GM12878 (cell line): ENCODE results near the gene NAP1L1. TPM values are rescaled to one million over a fixed set of nuclear protein-coding genes. Genes with fewer than 3 reads are reported as not detected.

ENCODE experiments used
- ATAC-seq: fragments of 200-7000 bp; cut with Tn5 transposase; 3 replicates; pipeline ENCODE4 v1.9.1; 2020; ENCODE audit warnings: mild to moderate bottlenecking, moderate library complexity
- BruUV-seq: library from RNA; stranded (reverse); fragments of 400-500 nt; replicated peaks from 2 replicates; lab custom pipeline; 2021; lab: Mats Ljungman, UMichigan
- CTCF ChIA-PET: fragments of 300-600 bp; sonication (Branson Sonifier 250); formaldehyde crosslinking; extraction: SDS; loops from one replicate; lab custom pipeline; 2021; ENCODE audit warnings: inconsistent platforms; lab: Yijun Ruan, JAX
- POLR2A ChIA-PET: fragments of 350-600 bp; formaldehyde crosslinking; extraction: SDS; loops from one replicate; lab custom pipeline; 2021; ENCODE audit warnings: inconsistent platforms; lab: Charles Lee
- RAD21 ChIA-PET: fragments of 300-600 bp; sonication (Branson Sonifier 250); formaldehyde crosslinking; loops from one replicate; lab custom pipeline; 2023; ENCODE audit warnings: antibody characterized with exemption; ENCODE audit not compliant: unreplicated experiment; lab: Charles Lee
- SMC1A ChIA-PET: fragments of 300-600 bp; sonication (Branson Sonifier 250); formaldehyde crosslinking; loops from one replicate; lab custom pipeline; 2023; ENCODE audit not compliant: unreplicated experiment, uncharacterized antibody; lab: Charles Lee
- DNase-seq: peaks from one replicate; pipeline ENCODE4 v3.0.0-alpha.2; 2011; ENCODE audit warnings: low read depth, low spot score
- FAIRE-seq: peaks from 3 replicates; lab custom pipeline; 2011; peaks lifted over from hg19 to GRCh38; lab: Jason Lieb, UNC
- H2AFZ ChIP-seq: 2 replicates; pipeline ENCODE4 v1.6.0; 2011; ENCODE audit warnings: low read depth, low read length, control low read depth; ENCODE audit not compliant: control insufficient read depth
- H3K27ac ChIP-seq: 2 replicates; pipeline ENCODE4 v1.5.1; 2011; ENCODE audit warnings: control low read depth; ENCODE audit not compliant: control insufficient read depth, insufficient read depth
- H3K27me3 ChIP-seq, 2 experiments: replicated peaks in 1 of 2; 2 replicates each; pipeline versions ENCODE4 v1.6.0 to v1.6.1; 2011; ENCODE audit warnings: low read length in 1 of 2; ENCODE audit not compliant: control insufficient read depth in 2 of 2, insufficient read depth in 2 of 2
- H3K36me3 ChIP-seq, 2 experiments: 2 replicates each; pipeline ENCODE4 v1.5.1; 2011; ENCODE audit warnings: low read length in 1 of 2; ENCODE audit not compliant: control insufficient read depth in 2 of 2, insufficient read depth in 2 of 2
- H3K4me1 ChIP-seq: 2 replicates; pipeline ENCODE4 v1.6.1; 2011; ENCODE audit warnings: mild to moderate bottlenecking, low read length, moderate library complexity, mixed read lengths; ENCODE audit not compliant: control insufficient read depth, insufficient read depth
- H3K4me2 ChIP-seq: 2 replicates; pipeline ENCODE4 v1.6.0; 2011; ENCODE audit warnings: control low read depth; ENCODE audit not compliant: control insufficient read depth, insufficient read depth
- H3K4me3 ChIP-seq: fragments of 200-600 bp; sonication (generic); 2 replicates; pipeline ENCODE4 v1.5.1; 2016
- H3K79me2 ChIP-seq: 2 replicates; pipeline ENCODE4 v1.6.0; 2011; ENCODE audit warnings: low read length; ENCODE audit not compliant: control insufficient read depth, insufficient read depth
- H3K9ac ChIP-seq: 2 replicates; pipeline ENCODE4 v1.8.0; 2011; ENCODE audit warnings: low read length, control low read depth, mixed read lengths; ENCODE audit not compliant: control insufficient read depth, insufficient read depth
- H3K9me3 ChIP-seq: replicated peaks from 3 replicates; pipeline ENCODE4 v1.5.1; 2011; ENCODE audit warnings: mild to moderate bottlenecking, low read length; ENCODE audit not compliant: control insufficient read depth, insufficient read depth
- H4K20me1 ChIP-seq: 2 replicates; pipeline ENCODE4 v1.6.0; 2011; ENCODE audit not compliant: control insufficient read depth, insufficient read depth
- ASH2L ChIP-seq: fragments of 300-600, 200-600 bp; sonication (generic); IDR thresholded peaks from 2 replicates; pipeline ENCODE4 v1.6.1; 2017; ENCODE audit warnings: low read depth, mild to moderate bottlenecking, borderline replicate concordance
- FOXK2 ChIP-seq: fragments of 450-650 bp; IDR thresholded peaks from 2 replicates; pipeline ENCODE4 v1.6.1; 2017; ENCODE audit warnings: mild to moderate bottlenecking, moderate library complexity
- HCFC1 ChIP-seq: fragments of 150-350 bp; IDR thresholded peaks from 2 replicates; pipeline ENCODE4 v1.6.1; 2014; ENCODE audit warnings: low read length
- NR2C1 ChIP-seq: fragments of 450-650 bp; IDR thresholded peaks from 2 replicates; pipeline ENCODE4 v1.6.1; 2017; ENCODE audit warnings: antibody characterized with exemption, mild to moderate bottlenecking, moderate library complexity
- SP1 ChIP-seq: IDR thresholded peaks from one replicate; pipeline ENCODE4 v1.6.1; 2011; ENCODE audit warnings: low read depth, low read length
- STAT3 ChIP-seq: IDR thresholded peaks from 2 replicates; pipeline ENCODE4 v1.6.1; 2011; ENCODE audit warnings: low read depth, low read length, improper control_type of control experiment
- TCF7 ChIP-seq: IDR thresholded peaks from 2 replicates; pipeline ENCODE4 v1.6.1; 2014; ENCODE audit warnings: antibody characterized with exemption, borderline replicate concordance
- ZSCAN29 ChIP-seq: fragments of 450-650 bp; IDR thresholded peaks from 2 replicates; pipeline ENCODE4 v1.6.1; 2017; ENCODE audit warnings: mild to moderate bottlenecking, moderate library complexity
- WGBS: methylation state at CpG from one replicate; pipeline ENCODE4 v1.1.6; 2016; ENCODE audit warnings: low lambda C conversion rate; ENCODE audit not compliant: insufficient replicate concordance, insufficient coverage; ENCODE audit errors: missing lambda C conversion rate; 5-methylcytosine and 5-hydroxymethylcytosine counted together
- in situ Hi-C: fragments of 300-500 bp; cut with MboI; formaldehyde crosslinking; loops from 9 replicates; pipeline ENCODE4 v1.14.3; 2018; ENCODE audit warnings: mixed read lengths
- intact Hi-C: fragments of 100-400 bp; cut with micrococcal nuclease; formaldehyde crosslinking; loops from one replicate; pipeline ENCODE4 v1.14.2; 2022; ENCODE audit not compliant: unreplicated experiment
- polyA plus RNA-seq, 11 experiments: library from polyadenylated mRNA; depleted of rRNA in 4 of 11; unstranded in 6 of 11; stranded (reverse) in 5 of 11; fragments of >200 nt; fragmentation: Nextera tagmentation in 4 of 11; fragmentation: Illumina TruSeq in 1 of 11; extraction: Ambion mirVana in 4 of 11; extraction: Trizol in 1 of 11; gene quantifications; 1 replicate in 1 of 11; 2 replicates in 10 of 11; pipeline versions ENCODE4 v1.2.1 to v1.2.3, GENCODE V29; 2011 to 2016; ENCODE audit warnings: inconsistent platforms in 2 of 11, missing spikeins in 2 of 11, low read depth in 1 of 11
- total RNA-seq, 4 experiments: library from RNA; depleted of rRNA in 3 of 4; stranded (reverse); fragments of >200 nt in 3 of 4; fragmentation: Illumina TruSeq in 1 of 4; extraction: Trizol in 1 of 4; gene quantifications; 2 replicates each; pipeline versions ENCODE4 v1.2.1 to v1.2.3, GENCODE V29; 2013 to 2021
- TF ChIP-seq, protein P1 (sequence below): fragments of 450-650 bp; IDR thresholded peaks from 2 replicates; pipeline ENCODE4 v1.6.1; 2017; ENCODE audit warnings: mild to moderate bottlenecking, moderate library complexity
- TF ChIP-seq, protein P2 (sequence below): fragments of 450-650 bp; IDR thresholded peaks from 2 replicates; pipeline ENCODE4 v1.6.1; 2017; ENCODE audit warnings: mild to moderate bottlenecking, moderate library complexity
- TF ChIP-seq, protein P3 (sequence below), 3 experiments: IDR thresholded peaks in 2 of 3; conservative IDR thresholded peaks in 1 of 3; 2 replicates each; pipeline ENCODE4 v1.5.1; 2011; ENCODE audit warnings: low read depth in 3 of 3, low read length in 3 of 3, mild to moderate bottlenecking in 3 of 3, control low read depth in 2 of 3, moderate library complexity in 2 of 3, inconsistent platforms in 1 of 3, mixed read lengths in 1 of 3; ENCODE audit not compliant: control insufficient read depth in 2 of 3, insufficient read depth in 1 of 3; ENCODE audit errors: extremely low read depth in 1 of 3
- TF ChIP-seq, protein P4 (sequence below): IDR thresholded peaks from 2 replicates; pipeline ENCODE4 v1.6.1; 2011; ENCODE audit warnings: mild to moderate bottlenecking, low read depth, low read length, moderate library complexity; ENCODE audit not compliant: insufficient replicate concordance

Gene NAP1L1
- total and polyA plus RNA-seq, 10 of the 15 experiments (the other 5 are each of a cell fraction or from before 2014, with no cell fraction given) = 256 to 1,036 (median 536) TPM

DNA sequence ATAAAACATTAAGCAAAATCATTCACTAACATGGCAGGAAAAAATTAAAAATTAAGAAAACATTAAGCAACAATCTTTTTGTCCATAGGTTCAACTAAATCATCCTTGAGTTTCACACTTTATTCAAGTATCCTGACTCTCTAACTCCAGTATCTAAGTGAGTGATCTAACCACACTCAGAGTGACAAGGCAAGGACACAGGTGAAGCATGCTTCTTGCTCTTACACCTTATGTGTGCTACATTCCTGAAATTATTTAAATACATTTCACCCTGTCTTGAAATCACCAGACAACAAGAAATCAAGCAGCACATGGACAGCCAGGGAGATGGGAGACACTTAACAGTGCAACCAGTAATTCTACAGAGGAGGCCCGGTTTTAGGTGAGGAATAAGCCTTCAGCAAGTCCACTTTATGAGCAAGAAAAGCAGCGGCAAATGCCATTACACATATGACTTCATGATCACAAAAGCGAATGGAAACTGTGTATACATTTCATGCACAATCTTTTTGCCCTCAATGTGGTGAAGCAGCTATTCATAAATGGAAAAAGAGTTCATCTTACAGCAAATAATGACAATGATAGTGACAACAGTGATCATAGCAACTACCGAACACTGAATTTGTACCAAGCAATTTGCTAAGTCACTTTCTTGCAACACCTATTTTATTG lies 90.3 kb downstream of the NAP1L1 start:
- ChIA-PET POLR2A (no interaction called here), CTCF (no interaction called here), SMC1A (interaction anchor here (0.6 to 1.9 kb wide), 5 partner anchors 15 to 178 kb away, joined by 3 to 6 read pairs (median 3); partner anchors contain the start of gene PHLDA1), RAD21 (interaction anchor here (1.4 kb wide), 1 partner anchor 36 kb away, joined by 3 read pairs; no protein-coding TSS in a partner anchor)
- DNase-seq = no peak
- Histone ChIP-seq H4K20me1 (no peaks in the 10 kb centered on the region), H3K27ac (no peak overlapping the region), H3K27me3 (no peaks in the 10 kb centered on the region; a peak in 1 of 4 replicates), H2AFZ (no peak overlapping the region), H3K4me2 (no peak overlapping the region), H3K9me3 (no peaks in the 10 kb centered on the region), H3K79me2 (no peaks in the 10 kb centered on the region), H3K4me3 (no peak overlapping the region), H3K9ac (no peak overlapping the region), H3K36me3 (no peaks in the 10 kb centered on the region), H3K4me1 (no peaks in the 10 kb centered on the region)
- FAIRE-seq = no peak
- no peak for ATAC-seq
- 64% methylated on average over 4 of the region's 4 CpGs for WGBS
- no TSS peak for BruUV-seq
- in situ Hi-C loops = no loop called here
- intact Hi-C loops = no loop called here
- TF ChIP-seq SP1 (no peak), HCFC1 (no peak), NR2C1 (no peak), STAT3 (no peak), ZSCAN29 (no peak), ASH2L (no peak), TCF7 (no peak), FOXK2 (no peak)
- TF ChIP-seq, protein P1, sequence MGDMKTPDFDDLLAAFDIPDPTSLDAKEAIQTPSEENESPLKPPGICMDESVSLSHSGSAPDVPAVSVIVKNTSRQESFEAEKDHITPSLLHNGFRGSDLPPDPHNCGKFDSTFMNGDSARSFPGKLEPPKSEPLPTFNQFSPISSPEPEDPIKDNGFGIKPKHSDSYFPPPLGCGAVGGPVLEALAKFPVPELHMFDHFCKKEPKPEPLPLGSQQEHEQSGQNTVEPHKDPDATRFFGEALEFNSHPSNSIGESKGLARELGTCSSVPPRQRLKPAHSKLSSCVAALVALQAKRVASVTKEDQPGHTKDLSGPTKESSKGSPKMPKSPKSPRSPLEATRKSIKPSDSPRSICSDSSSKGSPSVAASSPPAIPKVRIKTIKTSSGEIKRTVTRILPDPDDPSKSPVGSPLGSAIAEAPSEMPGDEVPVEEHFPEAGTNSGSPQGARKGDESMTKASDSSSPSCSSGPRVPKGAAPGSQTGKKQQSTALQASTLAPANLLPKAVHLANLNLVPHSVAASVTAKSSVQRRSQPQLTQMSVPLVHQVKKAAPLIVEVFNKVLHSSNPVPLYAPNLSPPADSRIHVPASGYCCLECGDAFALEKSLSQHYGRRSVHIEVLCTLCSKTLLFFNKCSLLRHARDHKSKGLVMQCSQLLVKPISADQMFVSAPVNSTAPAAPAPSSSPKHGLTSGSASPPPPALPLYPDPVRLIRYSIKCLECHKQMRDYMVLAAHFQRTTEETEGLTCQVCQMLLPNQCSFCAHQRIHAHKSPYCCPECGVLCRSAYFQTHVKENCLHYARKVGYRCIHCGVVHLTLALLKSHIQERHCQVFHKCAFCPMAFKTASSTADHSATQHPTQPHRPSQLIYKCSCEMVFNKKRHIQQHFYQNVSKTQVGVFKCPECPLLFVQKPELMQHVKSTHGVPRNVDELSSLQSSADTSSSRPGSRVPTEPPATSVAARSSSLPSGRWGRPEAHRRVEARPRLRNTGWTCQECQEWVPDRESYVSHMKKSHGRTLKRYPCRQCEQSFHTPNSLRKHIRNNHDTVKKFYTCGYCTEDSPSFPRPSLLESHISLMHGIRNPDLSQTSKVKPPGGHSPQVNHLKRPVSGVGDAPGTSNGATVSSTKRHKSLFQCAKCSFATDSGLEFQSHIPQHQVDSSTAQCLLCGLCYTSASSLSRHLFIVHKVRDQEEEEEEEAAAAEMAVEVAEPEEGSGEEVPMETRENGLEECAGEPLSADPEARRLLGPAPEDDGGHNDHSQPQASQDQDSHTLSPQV = no peak
- TF ChIP-seq, protein P2, sequence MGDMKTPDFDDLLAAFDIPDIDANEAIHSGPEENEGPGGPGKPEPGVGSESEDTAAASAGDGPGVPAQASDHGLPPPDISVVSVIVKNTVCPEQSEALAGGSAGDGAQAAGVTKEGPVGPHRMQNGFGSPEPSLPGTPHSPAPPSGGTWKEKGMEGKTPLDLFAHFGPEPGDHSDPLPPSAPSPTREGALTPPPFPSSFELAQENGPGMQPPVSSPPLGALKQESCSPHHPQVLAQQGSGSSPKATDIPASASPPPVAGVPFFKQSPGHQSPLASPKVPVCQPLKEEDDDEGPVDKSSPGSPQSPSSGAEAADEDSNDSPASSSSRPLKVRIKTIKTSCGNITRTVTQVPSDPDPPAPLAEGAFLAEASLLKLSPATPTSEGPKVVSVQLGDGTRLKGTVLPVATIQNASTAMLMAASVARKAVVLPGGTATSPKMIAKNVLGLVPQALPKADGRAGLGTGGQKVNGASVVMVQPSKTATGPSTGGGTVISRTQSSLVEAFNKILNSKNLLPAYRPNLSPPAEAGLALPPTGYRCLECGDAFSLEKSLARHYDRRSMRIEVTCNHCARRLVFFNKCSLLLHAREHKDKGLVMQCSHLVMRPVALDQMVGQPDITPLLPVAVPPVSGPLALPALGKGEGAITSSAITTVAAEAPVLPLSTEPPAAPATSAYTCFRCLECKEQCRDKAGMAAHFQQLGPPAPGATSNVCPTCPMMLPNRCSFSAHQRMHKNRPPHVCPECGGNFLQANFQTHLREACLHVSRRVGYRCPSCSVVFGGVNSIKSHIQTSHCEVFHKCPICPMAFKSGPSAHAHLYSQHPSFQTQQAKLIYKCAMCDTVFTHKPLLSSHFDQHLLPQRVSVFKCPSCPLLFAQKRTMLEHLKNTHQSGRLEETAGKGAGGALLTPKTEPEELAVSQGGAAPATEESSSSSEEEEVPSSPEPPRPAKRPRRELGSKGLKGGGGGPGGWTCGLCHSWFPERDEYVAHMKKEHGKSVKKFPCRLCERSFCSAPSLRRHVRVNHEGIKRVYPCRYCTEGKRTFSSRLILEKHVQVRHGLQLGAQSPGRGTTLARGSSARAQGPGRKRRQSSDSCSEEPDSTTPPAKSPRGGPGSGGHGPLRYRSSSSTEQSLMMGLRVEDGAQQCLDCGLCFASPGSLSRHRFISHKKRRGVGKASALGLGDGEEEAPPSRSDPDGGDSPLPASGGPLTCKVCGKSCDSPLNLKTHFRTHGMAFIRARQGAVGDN = no peak
- TF ChIP-seq, protein P3, sequence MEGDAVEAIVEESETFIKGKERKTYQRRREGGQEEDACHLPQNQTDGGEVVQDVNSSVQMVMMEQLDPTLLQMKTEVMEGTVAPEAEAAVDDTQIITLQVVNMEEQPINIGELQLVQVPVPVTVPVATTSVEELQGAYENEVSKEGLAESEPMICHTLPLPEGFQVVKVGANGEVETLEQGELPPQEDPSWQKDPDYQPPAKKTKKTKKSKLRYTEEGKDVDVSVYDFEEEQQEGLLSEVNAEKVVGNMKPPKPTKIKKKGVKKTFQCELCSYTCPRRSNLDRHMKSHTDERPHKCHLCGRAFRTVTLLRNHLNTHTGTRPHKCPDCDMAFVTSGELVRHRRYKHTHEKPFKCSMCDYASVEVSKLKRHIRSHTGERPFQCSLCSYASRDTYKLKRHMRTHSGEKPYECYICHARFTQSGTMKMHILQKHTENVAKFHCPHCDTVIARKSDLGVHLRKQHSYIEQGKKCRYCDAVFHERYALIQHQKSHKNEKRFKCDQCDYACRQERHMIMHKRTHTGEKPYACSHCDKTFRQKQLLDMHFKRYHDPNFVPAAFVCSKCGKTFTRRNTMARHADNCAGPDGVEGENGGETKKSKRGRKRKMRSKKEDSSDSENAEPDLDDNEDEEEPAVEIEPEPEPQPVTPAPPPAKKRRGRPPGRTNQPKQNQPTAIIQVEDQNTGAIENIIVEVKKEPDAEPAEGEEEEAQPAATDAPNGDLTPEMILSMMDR (IDR thresholded peaks at IDR 0.05 in 2 of 3, conservative IDR thresholded peaks at IDR 0.05 in 1 of 3; ENCODE audit: control insufficient read depth in 2 of 3, extremely low read depth in 1 of 3, insufficient read depth in 1 of 3, low read depth in 3 of 3, low read length in 3 of 3) = no peak
- TF ChIP-seq, protein P4, sequence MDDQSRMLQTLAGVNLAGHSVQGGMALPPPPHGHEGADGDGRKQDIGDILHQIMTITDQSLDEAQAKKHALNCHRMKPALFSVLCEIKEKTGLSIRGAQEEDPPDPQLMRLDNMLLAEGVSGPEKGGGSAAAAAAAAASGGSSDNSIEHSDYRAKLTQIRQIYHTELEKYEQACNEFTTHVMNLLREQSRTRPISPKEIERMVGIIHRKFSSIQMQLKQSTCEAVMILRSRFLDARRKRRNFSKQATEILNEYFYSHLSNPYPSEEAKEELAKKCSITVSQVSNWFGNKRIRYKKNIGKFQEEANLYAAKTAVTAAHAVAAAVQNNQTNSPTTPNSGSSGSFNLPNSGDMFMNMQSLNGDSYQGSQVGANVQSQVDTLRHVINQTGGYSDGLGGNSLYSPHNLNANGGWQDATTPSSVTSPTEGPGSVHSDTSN = no peak
